Hepatocyte (in vitro differentiated cells): ENCODE results near the gene JAKMIP3. TPM values are rescaled to one million over a fixed set of nuclear protein-coding genes. Genes with fewer than 3 reads are reported as not detected.

Experiments used
- DNase-seq: peaks from one replicate; pipeline ENCODE4 v3.0.0-alpha.2; 2016; ENCODE audit warnings: low spot score
- H2AFZ ChIP-seq: fragments of 200-600 bp; sonication (generic); 2 replicates; pipeline ENCODE4 v1.6.0; 2016; ENCODE audit warnings: antibody characterized with exemption, mild to moderate bottlenecking
- H3K27ac ChIP-seq: fragments of 200-600 bp; sonication (generic); 2 replicates; pipeline ENCODE4 v1.5.1; 2016; ENCODE audit warnings: mild to moderate bottlenecking
- H3K27me3 ChIP-seq: fragments of 200-600 bp; sonication (generic); 2 replicates; pipeline ENCODE4 v1.6.1; 2016
- H3K36me3 ChIP-seq: fragments of 200-600 bp; sonication (generic); replicated peaks from 2 replicates; pipeline ENCODE4 v1.5.1; 2016; ENCODE audit warnings: low read depth; ENCODE audit not compliant: insufficient read depth
- H3K4me1 ChIP-seq: fragments of 200-600 bp; sonication (generic); 2 replicates; pipeline ENCODE4 v1.5.1; 2016; ENCODE audit warnings: mild to moderate bottlenecking, moderate library complexity; ENCODE audit not compliant: insufficient read depth
- H3K4me2 ChIP-seq: fragments of 200-600 bp; sonication (generic); 2 replicates; pipeline ENCODE4 v1.6.0; 2016
- H3K4me3 ChIP-seq: fragments of 200-600 bp; sonication (generic); 2 replicates; pipeline ENCODE4 v1.5.1; 2016; ENCODE audit warnings: mild to moderate bottlenecking
- H3K79me2 ChIP-seq: fragments of 200-600 bp; sonication (generic); 2 replicates; pipeline ENCODE4 v1.6.0; 2017; ENCODE audit warnings: mild to moderate bottlenecking
- H3K9me2 ChIP-seq: fragments of 200-600 bp; sonication (generic); replicated peaks from 2 replicates; pipeline ENCODE4 v1.6.0; 2017; ENCODE audit warnings: mild to moderate bottlenecking; ENCODE audit not compliant: insufficient read depth
- H3K9me3 ChIP-seq: fragments of 200-600 bp; sonication (generic); 2 replicates; pipeline ENCODE4 v1.5.1; 2016; ENCODE audit warnings: low read depth, mild to moderate bottlenecking
- H4K20me1 ChIP-seq: fragments of 200-600 bp; sonication (generic); 2 replicates; pipeline ENCODE4 v1.6.0; 2016; ENCODE audit warnings: mild to moderate bottlenecking; ENCODE audit not compliant: insufficient read depth, poor library complexity, severe bottlenecking
- CTCF ChIP-seq: fragments of 200-600 bp; sonication (generic); IDR thresholded peaks from 2 replicates; pipeline ENCODE4 v1.5.1; 2016; ENCODE audit warnings: antibody characterized with exemption, mild to moderate bottlenecking; ENCODE audit not compliant: poor library complexity
- EZH2 ChIP-seq: fragments of 200-600 bp; sonication (generic); IDR thresholded peaks from 2 replicates; pipeline ENCODE4 v1.6.1; 2016; ENCODE audit warnings: antibody characterized with exemption, mild to moderate bottlenecking, borderline replicate concordance
- EZH2phosphoT487 ChIP-seq: fragments of 200-600 bp; sonication (generic); IDR thresholded peaks from one replicate; pipeline ENCODE4 v1.6.1; 2018; ENCODE audit warnings: antibody characterized with exemption, mild to moderate bottlenecking, low read depth, moderate library complexity; ENCODE audit not compliant: unreplicated experiment, severe bottlenecking
- WGBS: methylation state at CpG from one replicate; pipeline ENCODE4 v1.1.6; 2016; ENCODE audit warnings: low lambda C conversion rate; ENCODE audit errors: missing lambda C conversion rate; 5-methylcytosine and 5-hydroxymethylcytosine counted together
- polyA plus RNA-seq: library from polyadenylated mRNA; unstranded; fragments of >200 nt; fragmentation: Nextera tagmentation; extraction: Ambion mirVana; gene quantifications from 2 replicates; pipeline ENCODE4 v1.2.1, GENCODE V29; 2016
- total RNA-seq: library from RNA; depleted of rRNA; stranded (reverse); fragments of >200 nt; gene quantifications from 2 replicates; pipeline ENCODE4 v1.2.3, GENCODE V29; 2014

The JAKMIP3 gene
- total and polyA plus RNA-seq, 2 experiments from 2014 or later, result 0.02 to 0.10 TPM

GRCh38 chr10:132096863-132097478 is 31.2 kb downstream of the JAKMIP3 start:
- H3K27me3 ChIP-seq, result no peaks in the 10 kb centered on the region
- no peaks in the 10 kb centered on the region for H3K4me1 ChIP-seq
- TF ChIP-seq EZH2, result no peak
- no peak for TF ChIP-seq CTCF
- no peak for TF ChIP-seq EZH2phosphoT487
- H3K4me3 ChIP-seq, result no peak overlapping the region
- H3K4me2 ChIP-seq, result no peak overlapping the region
- H3K36me3 ChIP-seq, result no peaks in the 10 kb centered on the region
- H2AFZ ChIP-seq, result no peak overlapping the region
- 95% methylated on average over 22 of the region's 22 CpGs for WGBS
- no peaks in the 10 kb centered on the region for H3K79me2 ChIP-seq
- H4K20me1 ChIP-seq, result no peaks in the 10 kb centered on the region
- H3K27ac ChIP-seq, result no peak overlapping the region
- DNase-seq, result peak; percentile 2
- no peaks in the 10 kb centered on the region for H3K9me3 ChIP-seq
- H3K9me2 ChIP-seq, result no peaks in the 10 kb centered on the region

- Histone ChIP-seq H3K4me3 (no peak overlapping the region), H3K27me3 (no peaks in the 10 kb centered on the region), H4K20me1 (no peaks in the 10 kb centered on the region), H3K4me2 (no peak overlapping the region), H3K36me3 (no peaks in the 10 kb centered on the region), H3K9me3 (no peaks in the 10 kb centered on the region), H3K79me2 (no peaks in the 10 kb centered on the region), H3K9me2 (no peaks in the 10 kb centered on the region), H2AFZ (no peak overlapping the region), H3K27ac (no peak overlapping the region), H3K4me1 (no peaks in the 10 kb centered on the region)
- 78% methylated on average over 5 of the region's 5 CpGs for WGBS
- DNase-seq, result no peak
- TF ChIP-seq EZH2, result no peak
- TF ChIP-seq EZH2phosphoT487, result no peak
Observed at GRCh38 chr10:132097609-132098377, 32.0 kb downstream of the JAKMIP3 start.

- no peak for TF ChIP-seq EZH2phosphoT487
- TF ChIP-seq EZH2, result no peak
- no peak for TF ChIP-seq CTCF
- H3K27ac ChIP-seq, result peak overlapping the region; percentile 48
- H3K4me2 ChIP-seq, result no peak overlapping the region
- H3K4me3 ChIP-seq, result no peak overlapping the region
- H3K79me2 ChIP-seq, result no peaks in the 10 kb centered on the region
- no peaks in the 10 kb centered on the region for H3K9me2 ChIP-seq
- peak; percentile 56 for DNase-seq
- H3K4me1 ChIP-seq, result no peaks in the 10 kb centered on the region
- H3K9me3 ChIP-seq, result no peaks in the 10 kb centered on the region
- H3K27me3 ChIP-seq, result no peaks in the 10 kb centered on the region
- 60% methylated on average over 24 of the region's 24 CpGs for WGBS
- H4K20me1 ChIP-seq, result no peaks in the 10 kb centered on the region
- H3K36me3 ChIP-seq, result no peaks in the 10 kb centered on the region
- no peak overlapping the region for H2AFZ ChIP-seq
Observed at GRCh38 chr10:132098539-132099388, 33.0 kb downstream of the JAKMIP3 start.
